Measurements from ENCODE around the gene TRPC6. TPM values are rescaled to one million over a fixed set of nuclear protein-coding genes. Genes with fewer than 3 reads are reported as not detected.

Gene TRPC6
- total RNA-seq, 1 donor from 2014 or later = 0.22 TPM

- Histone ChIP-seq H3K27ac (replicated peaks) (no peak overlapping the region), H3K4me1 (no peaks in the 10 kb centered on the region), H3K27me3 (ENCODE audit: low read depth) (no peaks in the 10 kb centered on the region), H3K4me3 (no peak overlapping the region), H3K36me3 (no peaks in the 10 kb centered on the region), H3K9me3 (replicated peaks) (no peaks in the 10 kb centered on the region)
- TF ChIP-seq CTCF (IDR thresholded peaks at IDR 0.05; ENCODE audit: borderline replicate concordance) = no peak
- intact Hi-C loops (cut with micrococcal nuclease) = no loop called here
- no peak for DNase-seq
These were observed 73.2 kb downstream of the TRPC6 start for GRCh38 chr11:101510591-101510990.

DNA sequence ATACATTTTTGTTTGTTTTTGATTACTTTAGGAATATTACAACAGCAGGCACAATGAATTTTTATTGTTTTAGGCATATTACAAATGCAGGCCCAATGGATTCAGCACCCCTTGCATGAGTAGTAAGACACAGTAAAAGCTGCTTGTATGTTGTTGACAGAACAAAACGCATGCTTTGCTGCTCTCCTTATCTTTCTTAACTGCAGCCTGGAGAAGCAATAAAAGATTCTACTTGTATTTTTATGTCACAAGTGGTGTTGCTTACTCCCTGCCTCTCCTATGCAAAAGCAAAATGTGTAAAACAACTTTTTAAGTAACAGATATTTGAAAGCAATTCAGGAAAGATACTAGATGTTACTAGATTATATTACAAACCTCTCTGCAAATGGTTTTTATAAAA is 73.9 kb downstream of the TRPC6 start:
- intact Hi-C loops (cut with micrococcal nuclease) = no loop called here
- no peaks in the 10 kb centered on the region for H3K9me3 ChIP-seq (replicated peaks)
- no peaks in the 10 kb centered on the region for H3K27me3 ChIP-seq (ENCODE audit: low read depth)
- DNase-seq = no peak
- no peak overlapping the region for H3K27ac ChIP-seq (replicated peaks)
- no peaks in the 10 kb centered on the region for H3K36me3 ChIP-seq
- no peak overlapping the region for H3K4me3 ChIP-seq
- TF ChIP-seq CTCF (IDR thresholded peaks at IDR 0.05; ENCODE audit: borderline replicate concordance) = no peak
- H3K4me1 ChIP-seq = no peaks in the 10 kb centered on the region

DNA sequence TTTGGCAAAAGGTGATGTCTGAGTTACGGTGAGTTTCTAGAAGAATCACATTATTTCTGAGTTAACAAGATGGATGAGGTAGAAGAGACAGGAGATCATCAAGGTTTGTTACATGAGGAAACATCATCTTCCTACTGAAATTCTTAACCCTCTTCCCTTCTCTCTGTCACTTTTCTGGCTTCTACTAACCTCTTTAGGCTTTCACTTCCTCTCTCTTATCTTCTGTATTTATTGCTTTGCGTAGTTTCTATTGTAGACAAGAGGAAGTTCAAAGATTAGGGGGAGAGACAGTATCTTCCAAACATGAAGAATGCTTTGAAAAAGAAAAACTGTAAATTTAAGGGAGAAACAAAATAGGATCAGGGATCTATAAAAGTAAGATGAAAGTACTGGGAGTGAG is 75.4 kb downstream of the TRPC6 start:
- Histone ChIP-seq H3K27ac (replicated peaks) (no peak overlapping the region), H3K27me3 (ENCODE audit: low read depth) (no peaks in the 10 kb centered on the region), H3K4me3 (no peak overlapping the region), H3K36me3 (no peaks in the 10 kb centered on the region), H3K4me1 (no peaks in the 10 kb centered on the region), H3K9me3 (replicated peaks) (no peaks in the 10 kb centered on the region)
- DNase-seq = no peak
- intact Hi-C loops (cut with micrococcal nuclease) = no loop called here
- no peak for TF ChIP-seq CTCF (IDR thresholded peaks at IDR 0.05; ENCODE audit: borderline replicate concordance)

DNA sequence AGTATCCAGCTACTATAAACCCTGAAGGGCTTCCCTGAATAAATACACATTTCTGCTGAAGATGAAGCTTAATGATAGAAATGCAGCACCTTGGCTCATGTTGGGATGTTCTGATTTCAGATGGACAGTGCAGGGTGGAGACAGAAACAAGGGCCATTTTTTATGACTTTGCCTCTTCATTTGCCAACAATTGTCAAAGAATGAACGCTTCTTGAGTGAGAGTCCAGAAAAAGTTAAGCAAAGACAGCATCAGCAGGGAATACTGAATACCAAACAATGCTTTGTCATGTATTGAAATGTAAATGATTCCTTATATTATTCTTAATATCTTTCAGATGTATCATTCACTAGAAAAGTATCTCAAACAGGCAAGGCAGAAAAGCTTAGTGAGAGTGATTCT is 84.9 kb downstream of the TRPC6 start:
- Histone ChIP-seq H3K4me1 (no peaks in the 10 kb centered on the region), H3K27me3 (ENCODE audit: low read depth) (no peaks in the 10 kb centered on the region), H3K27ac (replicated peaks) (no peak overlapping the region), H3K9me3 (replicated peaks) (no peaks in the 10 kb centered on the region), H3K4me3 (no peak overlapping the region), H3K36me3 (no peaks in the 10 kb centered on the region)
- no peak for DNase-seq
- no peak for TF ChIP-seq CTCF (IDR thresholded peaks at IDR 0.05; ENCODE audit: borderline replicate concordance)
- intact Hi-C loops (cut with micrococcal nuclease) = no loop called here

DNA sequence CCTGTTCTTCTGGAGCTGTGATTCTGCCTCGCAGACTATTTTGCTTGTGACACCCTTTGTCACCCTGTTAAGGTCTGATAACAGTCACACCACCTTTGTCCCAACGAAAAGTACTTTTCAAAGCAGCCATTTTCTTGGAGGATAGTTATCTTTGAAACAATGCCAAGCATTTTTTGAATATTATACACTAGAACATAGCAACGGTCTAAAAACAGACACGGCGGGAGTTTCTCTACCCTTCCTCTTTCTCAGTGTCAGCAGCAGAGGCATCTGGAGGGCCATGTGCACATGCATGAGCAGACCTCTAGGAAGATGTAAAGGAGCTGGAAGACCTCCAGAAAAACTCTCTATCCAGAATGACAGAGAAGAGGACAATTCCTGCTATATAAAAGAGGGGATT is 86.5 kb downstream of the TRPC6 start:
- no peak overlapping the region for H3K27ac ChIP-seq (replicated peaks)
- intact Hi-C loops (cut with micrococcal nuclease) = no loop called here

More for the DNA sequence above, 86.5 kb downstream of the TRPC6 start:
- no peak for TF ChIP-seq CTCF (IDR thresholded peaks at IDR 0.05; ENCODE audit: borderline replicate concordance)
- Histone ChIP-seq H3K36me3 (no peaks in the 10 kb centered on the region), H3K4me1 (no peaks in the 10 kb centered on the region), H3K4me3 (no peak overlapping the region), H3K27me3 (ENCODE audit: low read depth) (no peaks in the 10 kb centered on the region), H3K9me3 (replicated peaks) (no peaks in the 10 kb centered on the region)
- DNase-seq = no peak
